ENCODE measurements around the gene C2orf68. TPM values are rescaled to one million over a fixed set of nuclear protein-coding genes. Genes with fewer than 3 reads are reported as not detected.
"Not testable (repeated sequence)": the region's sequence is repeated elsewhere in the genome, so short reads cannot be mapped to it uniquely, and the experiment has no call there.

C2orf68 gene
- total and polyA plus RNA-seq, 2 of the 8 experiments (the other 6 are each of a cell fraction or from before 2014, with no cell fraction given), result 46.3 to 49.4 TPM

DNA sequence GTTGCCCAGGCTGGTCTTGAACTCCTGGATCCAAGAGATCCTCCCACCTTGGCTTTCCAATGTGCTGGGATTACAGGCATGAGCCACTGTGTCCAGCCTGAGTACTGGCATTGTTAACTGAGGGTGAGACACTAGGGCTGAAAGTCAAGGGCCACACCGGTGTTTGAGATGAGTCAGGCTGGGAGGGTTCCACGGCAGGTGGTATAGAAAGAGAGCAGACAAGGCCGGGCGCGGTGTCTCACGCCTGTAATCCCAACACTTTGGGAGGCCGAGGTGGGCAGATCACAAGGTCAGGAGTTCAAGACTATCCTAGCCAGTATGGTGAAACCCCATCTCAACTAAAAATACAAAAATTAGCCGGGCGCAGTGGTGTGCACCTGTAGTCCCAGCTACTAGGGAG is 19.6 kb downstream of the C2orf68 start:
- not testable (repeated sequence) for H2AK5ac ChIP-seq (ENCODE audit: low read depth, low read length); H2BK12ac ChIP-seq (ENCODE audit: low read depth, low read length); H4K8ac ChIP-seq (ENCODE audit: extremely low read depth, insufficient read depth, low read length); H3K56ac ChIP-seq (replicated peaks; ENCODE audit: insufficient read length, low read depth, low read length); H3K23ac ChIP-seq (ENCODE audit: insufficient read length); H4K91ac ChIP-seq (replicated peaks; ENCODE audit: insufficient read length, low read length); H3K27me3 ChIP-seq (replicated peaks in 1 of 4; ENCODE audit: control insufficient read depth in 3 of 4, extremely low read depth in 1 of 4, insufficient read depth in 3 of 4, low read length in 3 of 4); H3K4ac ChIP-seq (replicated peaks; ENCODE audit: insufficient read length, low read depth, low read length); DNase-seq (ENCODE audit: low read depth in 1 of 2, low spot score in 2 of 2); H3K18ac ChIP-seq (ENCODE audit: extremely low read depth, low read length); H4K20me1 ChIP-seq (replicated peaks in 1 of 2; ENCODE audit: control insufficient read depth in 1 of 2, insufficient read depth in 2 of 2, low read length in 2 of 2); H4K5ac ChIP-seq (ENCODE audit: insufficient read length, low read depth, low read length); H3K79me1 ChIP-seq (ENCODE audit: low read depth, low read length); H3K14ac ChIP-seq (ENCODE audit: insufficient read length); H3K36me3 ChIP-seq (ENCODE audit: control insufficient read depth in 2 of 4, insufficient read depth in 4 of 4, low read length in 3 of 4); H3K27ac ChIP-seq (ENCODE audit: low read depth, low read length); H2BK5ac ChIP-seq (ENCODE audit: low read depth, low read length); H3K4me2 ChIP-seq (ENCODE audit: insufficient read depth in 1 of 2, low read depth in 2 of 2, low read length in 2 of 2); H3K9ac ChIP-seq (replicated peaks in 1 of 4; ENCODE audit: extremely low read depth in 1 of 4, low read depth in 3 of 4, low read length in 3 of 4); H3K4me3 ChIP-seq (ENCODE audit: extremely low read depth in 1 of 4, insufficient read depth in 2 of 4, low read depth in 3 of 4, low read length in 4 of 4); FAIRE-seq; H2BK120ac ChIP-seq (replicated peaks; ENCODE audit: low read depth, low read length); H3K9me3 ChIP-seq (ENCODE audit: insufficient read depth in 2 of 2, low read depth in 1 of 2, low read length in 1 of 2); H2BK20ac ChIP-seq (ENCODE audit: low read length); H2BK15ac ChIP-seq (ENCODE audit: low read length); H2AFZ ChIP-seq (ENCODE audit: low read length)
- WGBS, 2 experiments (ENCODE audit: extremely low coverage in 1 of 2, insufficient coverage in 1 of 2, insufficient read length in 1 of 2, insufficient replicate concordance in 2 of 2, low coverage in 1 of 2, low lambda C conversion rate in 2 of 2, missing lambda C conversion rate in 1 of 2), result 99% methylated on average over 9 of the region's 9 CpGs; no CpG with 5 or more reads in 1 of the 2 experiments
- CTCF ChIA-PET (ENCODE audit: partially characterized antibody), result interaction anchor here (1.0 to 2.0 kb wide), 2 partner anchors 13 to 41 kb away, joined by 3 to 5 read pairs; no protein-coding TSS in a partner anchor
- peaks cover 0 to 18% of the 10 kb centered on the region in 2 experiments; a peak in 3 of 4 replicates for H3K79me2 ChIP-seq (ENCODE audit: control insufficient read depth in 1 of 2, insufficient read depth in 2 of 2, low read length in 2 of 2)
- H3K4me1 ChIP-seq (replicated peaks in 1 of 4; ENCODE audit: control insufficient read depth in 3 of 4, insufficient read depth in 4 of 4, low read length in 3 of 4), result peaks cover 0 to 11% (median 3%) of the 10 kb centered on the region in 4 experiments; a peak in 4 of 7 replicates
- POLR2A ChIA-PET (ENCODE audit: partially characterized antibody), result interaction anchor here (0.7 to 1.6 kb wide), 9 partner anchors 8 to 52 kb away, joined by 3 to 8 read pairs (median 4); partner anchors contain the start of genes TMEM150A, USP39 and VAMP5
- H3K23me2 ChIP-seq (ENCODE audit: low read depth, low read length), result peaks cover 13% of the 10 kb centered on the region
